Hematopoietic multipotent progenitor cell treated with erythropoietin and hydrocortisone succinate and interleukin-3 and kit ligand, for 17 days (in vitro differentiated cells): ENCODE results near the gene NUBPL.
"Not testable (repeated sequence)": the region's sequence is repeated elsewhere in the genome, so short reads cannot be mapped to it uniquely, and the experiment has no call there.

Experiments used
- DNase-seq: peaks from one replicate; pipeline ENCODE4 v3.0.0-alpha.2; 2015; ENCODE audit warnings: low spot score

Gene NUBPL

GRCh38 chr14:31677630-31678029, 116.4 kb downstream of the NUBPL start:
- DNase-seq = no peak

- DNase-seq = no peak
Observed at GRCh38 chr14:31678421-31679249, 117.4 kb downstream of the NUBPL start.

GRCh38 chr14:31682768-31683167, 121.6 kb downstream of the NUBPL start:
- no peak for DNase-seq

GRCh38 chr14:31687726-31688125, 126.5 kb downstream of the NUBPL start:
- no peak for DNase-seq

- DNase-seq = no peak
Observed at GRCh38 chr14:31690056-31690455, 128.9 kb downstream of the NUBPL start.

- no peak for DNase-seq
Observed at GRCh38 chr14:31692376-31692781, 131.2 kb downstream of the NUBPL start.

- no peak for DNase-seq
Observed at GRCh38 chr14:31696378-31696777, 135.2 kb downstream of the NUBPL start.

- no peak for DNase-seq
Observed at GRCh38 chr14:31699809-31700208, 138.6 kb downstream of the NUBPL start.

- DNase-seq = no peak
Observed at GRCh38 chr14:31700282-31701074, 139.3 kb downstream of the NUBPL start.

GRCh38 chr14:31702130-31702529, 140.9 kb downstream of the NUBPL start:
- no peak for DNase-seq

- DNase-seq = no peak
Observed at GRCh38 chr14:31703056-31703455, 141.9 kb downstream of the NUBPL start.

GRCh38 chr14:31705731-31706130, 144.5 kb downstream of the NUBPL start:
- no peak for DNase-seq

GRCh38 chr14:31708661-31709060, 147.5 kb downstream of the NUBPL start:
- DNase-seq = not testable (repeated sequence)

GRCh38 chr14:31712244-31713127, 151.3 kb downstream of the NUBPL start:
- DNase-seq = no peak

GRCh38 chr14:31716208-31716607, 155.0 kb downstream of the NUBPL start:
- no peak for DNase-seq

GRCh38 chr14:31717294-31718085, 156.3 kb downstream of the NUBPL start:
- no peak for DNase-seq

GRCh38 chr14:31718585-31718984, 157.4 kb downstream of the NUBPL start:
- DNase-seq = no peak

GRCh38 chr14:31718985-31719384, 157.8 kb downstream of the NUBPL start:
- DNase-seq = no peak

- DNase-seq = no peak
Observed at GRCh38 chr14:31726337-31726736, 165.1 kb downstream of the NUBPL start.

GRCh38 chr14:31727797-31728196, 166.6 kb downstream of the NUBPL start:
- DNase-seq = no peak

- no peak for DNase-seq
Observed at GRCh38 chr14:31740688-31741087, 179.5 kb downstream of the NUBPL start.
